Ovary (tissue), 3 donors: Measurements from ENCODE around the gene ENO3.

Source experiments
- CTCF ChIP-seq, 3 donors: fragments of 450-650 bp in 2 of 3; fragments of 200-600 bp in 1 of 3; IDR thresholded peaks; one replicate each; pipeline versions ENCODE4 v1.5.1 to v1.8.0; 2016 to 2022; ENCODE audit warnings: antibody characterized with exemption in 3 of 3, mild to moderate bottlenecking in 1 of 3
- POLR2A ChIP-seq: fragments of 450-650 bp; IDR thresholded peaks from one replicate; pipeline ENCODE4 v1.6.1; 2017; ENCODE audit warnings: antibody characterized with exemption, mild to moderate bottlenecking, moderate library complexity
- donor health status: DM: no; HTN: no; CAD: no.

GRCh38 chr17:4973256-4974114 lies 22.6 kb downstream of the ENO3 start:
- TF ChIP-seq CTCF (IDR thresholded peaks at IDR 0.05) = no peak
- TF ChIP-seq POLR2A = no peak
